Stimulated activated naive CD8-positive, alpha-beta T cell treated with anti-CD3 and anti-CD28 coated beads, Interleukin-15, Interleukin-2, amounts not matched to agents 100 ng/mL and 50 ng/mL, for 24 hours (primary cell): ENCODE data around the gene CWF19L2.
"Not testable (repeated sequence)": the region's sequence is repeated elsewhere in the genome, so short reads cannot be mapped to it uniquely, and the experiment has no call there.

Experiments
- H3K27ac Mint-ChIP-seq: one replicate; pipeline ENCODE4 v1.8.0; 2021; ENCODE audit warnings: mild to moderate bottlenecking, mixed read lengths
- H3K27me3 Mint-ChIP-seq: one replicate; pipeline ENCODE4 v1.8.0; 2021; ENCODE audit warnings: mixed read lengths
- H3K36me3 Mint-ChIP-seq: one replicate; pipeline ENCODE4 v1.8.0; 2021; ENCODE audit warnings: low read depth, mixed read lengths
- H3K4me1 Mint-ChIP-seq: one replicate; pipeline ENCODE4 v1.8.0; 2021; ENCODE audit warnings: low read depth, mixed read lengths
- H3K4me3 Mint-ChIP-seq: one replicate; pipeline ENCODE4 v1.8.0; 2021; ENCODE audit warnings: mild to moderate bottlenecking, mixed read lengths
- H3K9me3 Mint-ChIP-seq: one replicate; pipeline ENCODE4 v1.8.0; 2021; ENCODE audit warnings: mixed read lengths

CWF19L2 gene

DNA sequence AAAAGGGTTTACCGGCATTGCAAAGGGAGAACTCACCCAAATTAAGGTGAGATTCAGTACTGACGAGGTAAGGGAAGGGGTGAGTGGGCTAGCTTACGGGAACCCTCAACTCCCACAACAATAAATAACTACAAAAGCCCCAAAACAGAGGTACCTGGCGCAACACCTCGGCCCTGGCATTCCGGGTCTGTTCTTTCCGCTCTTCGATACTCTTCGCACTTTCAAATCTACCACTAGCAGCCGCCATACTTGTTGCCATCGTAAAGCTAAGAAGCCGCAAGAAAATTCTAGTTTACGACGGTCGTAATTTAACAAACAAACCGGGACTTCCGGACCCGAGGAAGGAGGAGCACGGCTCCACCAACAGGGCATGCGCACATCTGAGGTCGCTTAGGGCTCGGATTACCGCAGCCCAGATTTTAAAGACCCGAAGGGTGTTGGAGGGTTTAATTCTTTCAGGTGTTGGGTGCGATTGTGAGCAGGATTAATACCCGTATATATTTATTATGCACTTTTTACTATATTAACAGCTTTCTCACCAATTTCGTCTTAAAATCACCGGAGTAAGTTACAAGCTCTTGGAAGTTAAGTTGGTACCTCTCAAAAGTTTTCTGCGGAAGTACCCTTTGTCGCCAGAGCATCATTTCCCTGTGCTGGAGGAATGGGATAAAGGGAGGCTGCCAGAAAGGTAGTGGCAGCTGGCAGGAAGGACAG, at the start of gene CWF19L2:
Gene CWF19L2, minus strand, starts transcription at position 268 of the 714 bp plus-strand sequence. Its CDS starts 9 bp downstream, at position 259.
- Mint-ChIP-seq H3K4me1 (peaks cover 29% of the 10 kb centered on the region), H3K36me3 (peaks cover 14% of the 10 kb centered on the region), H3K9me3 (no peaks in the 10 kb centered on the region), H3K4me3 (peak within 1 kb of the TSS; percentile 86), H3K27ac (peak within 1 kb of the TSS; percentile 76), H3K27me3 (no peaks in the 10 kb centered on the region)

DNA sequence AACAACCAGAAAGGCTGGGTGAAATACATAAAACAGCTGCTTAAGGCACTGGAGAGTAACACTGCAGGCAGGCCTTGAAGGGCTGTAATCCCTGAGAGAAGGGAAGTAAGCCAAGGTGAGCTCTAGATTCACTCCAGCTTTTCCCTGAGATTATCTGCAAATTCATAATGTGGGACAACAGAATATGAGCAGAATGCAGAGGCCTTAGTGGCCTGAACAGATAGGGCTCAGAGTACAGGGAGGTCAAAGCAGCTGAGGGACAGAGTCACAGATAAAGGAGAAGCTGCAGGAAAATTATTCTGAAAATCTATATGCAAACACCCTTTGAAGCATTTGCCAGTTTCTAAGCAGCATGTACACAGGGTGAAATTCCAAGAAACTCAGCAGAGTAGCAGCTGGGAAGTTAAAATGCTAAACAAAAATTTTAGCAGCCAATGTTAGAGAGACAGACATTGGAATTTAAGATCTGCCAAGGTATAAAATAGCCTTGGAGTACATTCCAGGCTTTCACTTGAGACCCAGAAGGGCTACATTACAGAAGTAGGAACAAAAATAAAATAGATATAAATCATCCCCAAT, 48.1 kb upstream of the CWF19L2 start:
- no peaks in the 10 kb centered on the region for H3K4me1 Mint-ChIP-seq
- peaks cover 11% of the 10 kb centered on the region for H3K9me3 Mint-ChIP-seq
- H3K36me3 Mint-ChIP-seq: peaks cover 62% of the 10 kb centered on the region
- H3K27me3 Mint-ChIP-seq: no peaks in the 10 kb centered on the region
- H3K27ac Mint-ChIP-seq: no peak overlapping the region
- no peak overlapping the region for H3K4me3 Mint-ChIP-seq

DNA sequence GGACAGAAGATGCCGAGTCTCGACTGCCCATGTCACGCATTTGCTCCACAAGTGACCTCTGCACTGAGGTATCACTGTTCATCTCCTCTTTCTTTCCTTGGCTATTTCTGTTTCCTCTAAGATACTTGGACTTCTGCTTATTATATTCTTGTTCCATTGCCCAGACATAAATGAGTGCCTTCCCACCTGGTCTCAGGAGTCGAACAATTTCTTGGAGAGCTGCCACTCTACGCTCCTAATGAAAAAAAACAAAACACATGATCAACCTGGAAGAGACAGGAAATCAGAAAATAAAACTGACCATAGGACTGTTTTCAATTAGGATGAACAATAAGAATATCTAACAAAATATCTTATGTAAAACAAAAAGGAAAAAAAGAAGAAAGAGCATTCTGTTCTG, 47.4 kb upstream of the CWF19L2 start:
- Mint-ChIP-seq H3K27ac (no peak overlapping the region), H3K27me3 (no peaks in the 10 kb centered on the region), H3K9me3 (peaks cover 11% of the 10 kb centered on the region), H3K4me1 (no peaks in the 10 kb centered on the region), H3K4me3 (no peak overlapping the region), H3K36me3 (peaks cover 58% of the 10 kb centered on the region)

DNA sequence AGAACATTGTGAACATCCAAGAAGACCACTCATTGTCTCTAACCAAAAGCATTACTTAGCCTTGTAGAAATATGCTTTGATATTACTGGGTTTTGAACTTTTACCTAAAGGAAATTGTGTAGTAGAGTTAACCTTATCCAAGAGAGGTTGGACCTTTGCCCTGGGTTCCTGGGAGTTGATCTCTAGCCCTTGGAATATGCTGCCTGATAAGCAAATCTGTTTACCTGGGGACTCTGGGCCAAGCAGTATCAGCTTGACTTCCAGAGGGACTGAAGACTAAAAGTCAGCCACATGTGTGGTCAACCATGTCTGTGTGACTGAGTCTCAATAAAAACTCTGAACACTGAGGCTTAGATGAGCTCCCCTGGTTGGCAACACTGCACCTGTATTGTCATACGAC, 44.1 kb upstream of the CWF19L2 start:
- no peak overlapping the region for H3K27ac Mint-ChIP-seq
- peaks cover 15% of the 10 kb centered on the region for H3K9me3 Mint-ChIP-seq
- H3K4me3 Mint-ChIP-seq: no peak overlapping the region
- no peaks in the 10 kb centered on the region for H3K4me1 Mint-ChIP-seq
- no peaks in the 10 kb centered on the region for H3K27me3 Mint-ChIP-seq
- peaks cover 52% of the 10 kb centered on the region for H3K36me3 Mint-ChIP-seq

DNA sequence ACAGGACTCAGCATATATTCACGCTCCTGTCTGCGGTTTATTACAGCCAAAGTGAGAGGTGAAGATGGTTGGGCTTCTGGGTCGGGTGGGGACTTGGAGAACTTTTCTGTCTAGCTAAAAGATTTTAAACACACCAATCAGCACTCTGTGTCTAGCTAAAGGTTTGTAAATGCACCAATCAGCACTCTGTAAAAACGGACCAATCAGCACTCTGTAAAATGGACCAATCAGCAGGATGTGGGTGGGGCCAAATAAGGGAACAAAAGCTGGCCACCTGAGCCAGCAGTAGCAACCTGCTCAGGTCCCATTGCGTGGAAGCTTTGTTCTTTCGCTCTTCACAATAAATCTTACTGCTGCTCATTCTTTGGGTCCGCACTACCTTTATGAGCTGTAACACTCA, 39.7 kb upstream of the CWF19L2 start:
- H3K36me3 Mint-ChIP-seq: peaks cover 19% of the 10 kb centered on the region
- H3K4me1 Mint-ChIP-seq, H3K4me3 Mint-ChIP-seq, H3K27me3 Mint-ChIP-seq, H3K27ac Mint-ChIP-seq, H3K9me3 Mint-ChIP-seq: not testable (repeated sequence)

DNA sequence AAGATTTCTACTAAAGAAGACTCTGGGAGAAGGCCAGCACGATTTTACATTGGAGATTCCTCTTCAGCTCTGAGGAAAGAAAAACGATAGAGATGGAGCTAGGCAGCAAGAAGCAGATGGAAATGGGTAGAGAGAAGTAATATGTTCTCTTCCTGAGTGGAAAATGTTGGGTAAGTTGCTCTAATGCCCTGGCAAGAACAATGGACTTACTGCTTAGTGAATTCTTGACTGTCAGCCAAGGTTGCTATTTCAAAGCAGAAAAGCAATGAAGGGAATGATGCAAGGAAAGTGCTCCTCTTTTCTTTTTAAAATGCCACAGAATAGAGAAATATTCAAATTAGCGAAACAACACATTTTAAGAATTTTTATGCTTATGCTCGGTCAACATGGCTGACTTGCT, 38.4 kb upstream of the CWF19L2 start:
- Mint-ChIP-seq H3K36me3 (peaks cover 8% of the 10 kb centered on the region), H3K4me3 (no peak overlapping the region), H3K9me3 (peaks cover 4% of the 10 kb centered on the region), H3K4me1 (no peaks in the 10 kb centered on the region), H3K27me3 (peaks cover 4% of the 10 kb centered on the region), H3K27ac (no peak overlapping the region)

DNA sequence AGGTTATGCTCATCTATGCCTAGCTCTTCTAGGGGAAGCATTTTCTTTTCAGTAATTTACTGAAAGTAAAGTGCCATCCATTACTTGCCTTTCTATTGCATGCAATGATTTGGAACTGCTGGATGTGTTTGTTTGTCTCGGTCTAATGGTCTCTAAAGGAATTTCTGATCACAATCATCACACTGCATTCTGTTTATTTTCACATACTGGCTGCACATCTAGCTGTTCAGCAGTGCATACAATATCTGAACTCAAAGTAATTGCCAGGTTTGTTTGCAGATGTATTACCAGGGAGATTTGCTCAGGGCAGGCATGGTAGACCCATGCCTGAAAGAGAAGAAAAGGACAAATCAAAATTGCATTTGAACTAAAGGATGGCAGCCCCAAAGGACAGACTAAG, 36.4 kb upstream of the CWF19L2 start:
- Mint-ChIP-seq H3K36me3 (peaks cover 3% of the 10 kb centered on the region), H3K27ac (no peak overlapping the region)

DNA sequence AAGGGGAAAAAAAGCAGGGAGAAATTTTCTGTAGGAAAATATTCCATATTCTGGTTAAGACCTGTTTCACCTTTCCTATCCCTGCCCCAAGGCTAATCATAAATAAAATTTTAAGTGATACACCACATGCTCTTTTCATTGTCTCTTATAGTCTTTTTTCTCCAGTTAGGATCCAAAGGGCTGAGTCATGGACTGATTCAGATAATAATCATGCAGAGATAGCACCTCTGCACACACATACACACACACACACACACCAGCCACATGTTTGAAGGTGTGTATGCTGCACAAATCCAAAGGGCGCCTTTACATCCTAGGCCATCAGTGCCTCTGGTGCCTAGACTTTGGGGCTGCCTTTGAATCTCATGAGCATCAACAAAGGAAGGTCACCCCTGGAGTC, 35.5 kb upstream of the CWF19L2 start:
- Mint-ChIP-seq H3K27ac (no peak overlapping the region), H3K4me1 (no peaks in the 10 kb centered on the region), H3K4me3 (no peak overlapping the region), H3K9me3 (peaks cover 4% of the 10 kb centered on the region), H3K36me3 (peaks cover 3% of the 10 kb centered on the region), H3K27me3 (peaks cover 8% of the 10 kb centered on the region)

More for the DNA sequence above, 36.4 kb upstream of the CWF19L2 start:
- H3K27me3 Mint-ChIP-seq: peaks cover 8% of the 10 kb centered on the region
- no peaks in the 10 kb centered on the region for H3K4me1 Mint-ChIP-seq
- H3K4me3 Mint-ChIP-seq: no peak overlapping the region
- H3K9me3 Mint-ChIP-seq: peaks cover 4% of the 10 kb centered on the region

DNA sequence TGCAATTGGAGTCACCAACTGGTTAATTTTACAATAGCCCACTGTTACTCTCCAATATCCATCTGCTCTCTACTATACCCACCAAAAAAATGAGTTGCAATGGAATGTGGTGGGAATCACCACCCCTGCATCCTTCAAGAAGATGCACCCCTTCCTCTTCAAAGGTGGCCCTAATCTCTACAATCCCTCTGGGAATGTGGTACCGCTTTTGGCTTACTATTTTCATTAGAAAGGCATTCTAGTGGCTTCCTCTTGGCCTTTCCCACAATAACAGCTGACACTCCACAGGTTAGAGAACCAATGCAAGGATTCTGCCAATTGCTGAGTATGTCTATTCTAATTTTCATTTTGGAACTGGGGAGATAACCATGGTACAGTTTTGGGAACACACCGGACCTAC, 33.2 kb upstream of the CWF19L2 start:
- H3K27me3 Mint-ChIP-seq: peaks cover 8% of the 10 kb centered on the region
- H3K36me3 Mint-ChIP-seq: no peaks in the 10 kb centered on the region
- H3K4me3 Mint-ChIP-seq: no peak overlapping the region
- no peaks in the 10 kb centered on the region for H3K4me1 Mint-ChIP-seq
- no peak overlapping the region for H3K27ac Mint-ChIP-seq
- H3K9me3 Mint-ChIP-seq: no peaks in the 10 kb centered on the region

DNA sequence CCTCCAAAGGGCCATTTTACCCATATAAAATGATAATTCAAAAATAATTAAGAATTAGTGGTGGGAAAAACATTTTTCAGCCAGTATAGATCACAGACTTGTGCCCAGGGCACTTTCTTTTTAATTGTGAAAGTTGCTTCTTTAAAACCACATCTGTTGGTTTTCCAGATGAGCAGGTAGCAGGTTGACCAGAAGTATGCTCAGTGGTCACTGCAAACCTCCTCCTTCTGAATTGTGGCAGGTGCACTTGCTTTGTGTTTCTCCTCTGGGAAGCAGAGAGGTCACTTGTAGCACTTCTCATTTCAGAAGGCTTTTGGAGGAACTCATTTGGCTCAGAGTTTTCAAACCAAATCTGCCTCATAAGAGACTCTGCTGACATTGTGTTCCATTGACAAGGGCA, 24.6 kb upstream of the CWF19L2 start:
- Mint-ChIP-seq H3K4me3 (no peak overlapping the region), H3K4me1 (no peaks in the 10 kb centered on the region), H3K9me3 (no peaks in the 10 kb centered on the region), H3K27ac (no peak overlapping the region), H3K36me3 (no peaks in the 10 kb centered on the region), H3K27me3 (peaks cover 33% of the 10 kb centered on the region)

DNA sequence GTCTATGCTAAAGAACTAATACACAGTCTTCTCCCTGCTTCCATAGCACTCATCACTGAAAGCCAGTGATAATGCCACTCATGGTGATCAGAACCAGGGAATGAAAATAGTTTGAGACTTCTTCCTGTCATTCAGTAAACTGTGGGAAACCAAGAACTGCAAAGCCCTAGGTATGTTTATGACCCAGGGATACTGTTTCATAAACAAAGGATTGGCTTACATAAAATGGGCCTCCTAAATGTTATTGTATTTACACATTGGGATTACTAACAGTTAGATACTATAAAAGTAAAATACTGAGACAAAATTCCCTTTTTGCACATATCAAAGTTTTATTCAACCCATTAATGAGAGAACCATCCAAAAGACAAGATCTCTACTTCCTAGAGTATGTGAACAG, 21.3 kb upstream of the CWF19L2 start:
- H3K36me3 Mint-ChIP-seq: no peaks in the 10 kb centered on the region
- no peak overlapping the region for H3K27ac Mint-ChIP-seq
- no peak overlapping the region for H3K4me3 Mint-ChIP-seq
- H3K9me3 Mint-ChIP-seq: no peaks in the 10 kb centered on the region
- no peaks in the 10 kb centered on the region for H3K4me1 Mint-ChIP-seq
- H3K27me3 Mint-ChIP-seq: peaks cover 50% of the 10 kb centered on the region

DNA sequence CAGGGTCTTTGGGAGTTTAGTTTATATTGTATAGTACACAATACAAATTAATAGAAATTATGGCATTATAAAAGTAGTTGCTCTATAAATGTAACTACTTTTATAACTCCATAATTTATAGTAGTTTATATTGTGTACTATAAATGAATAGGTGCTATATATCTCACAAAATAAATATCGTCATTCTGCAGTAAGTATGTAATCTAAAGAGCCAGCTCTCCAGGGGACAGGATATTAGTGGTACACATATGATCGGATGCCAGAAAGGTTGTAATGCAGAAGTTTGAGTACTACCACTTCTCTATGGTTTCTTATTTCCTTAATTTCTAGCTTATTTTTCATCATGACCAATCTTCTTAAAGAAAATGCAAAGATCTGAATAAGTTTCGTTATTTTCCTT, 20.2 kb upstream of the CWF19L2 start:
- H3K4me3 Mint-ChIP-seq: no peak overlapping the region
- no peaks in the 10 kb centered on the region for H3K36me3 Mint-ChIP-seq
- no peaks in the 10 kb centered on the region for H3K4me1 Mint-ChIP-seq
- H3K27ac Mint-ChIP-seq: no peak overlapping the region
- peaks cover 52% of the 10 kb centered on the region for H3K27me3 Mint-ChIP-seq
- H3K9me3 Mint-ChIP-seq: no peaks in the 10 kb centered on the region

DNA sequence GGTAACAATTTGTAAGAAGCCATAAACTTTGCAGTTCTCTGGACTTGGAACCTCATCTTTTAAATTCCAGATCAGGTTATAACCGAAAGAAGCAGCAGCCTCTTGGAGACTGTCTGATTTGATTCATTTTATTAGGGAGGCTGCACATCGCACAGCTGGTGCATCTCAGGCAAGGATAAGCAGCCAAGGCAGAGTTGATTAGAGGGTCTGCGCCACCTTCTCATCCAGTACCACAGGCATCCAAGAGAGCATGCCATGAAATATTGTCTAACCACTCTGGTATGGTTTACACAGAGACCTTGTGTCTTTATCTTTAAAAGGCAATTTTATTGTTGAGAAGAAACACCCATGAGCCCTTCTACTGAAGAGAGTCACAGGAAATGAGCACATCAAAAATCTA, 16.2 kb upstream of the CWF19L2 start:
- Mint-ChIP-seq H3K36me3 (no peaks in the 10 kb centered on the region), H3K4me3 (no peak overlapping the region), H3K4me1 (no peaks in the 10 kb centered on the region), H3K27me3 (peaks cover 61% of the 10 kb centered on the region), H3K9me3 (no peaks in the 10 kb centered on the region), H3K27ac (no peak overlapping the region)

DNA sequence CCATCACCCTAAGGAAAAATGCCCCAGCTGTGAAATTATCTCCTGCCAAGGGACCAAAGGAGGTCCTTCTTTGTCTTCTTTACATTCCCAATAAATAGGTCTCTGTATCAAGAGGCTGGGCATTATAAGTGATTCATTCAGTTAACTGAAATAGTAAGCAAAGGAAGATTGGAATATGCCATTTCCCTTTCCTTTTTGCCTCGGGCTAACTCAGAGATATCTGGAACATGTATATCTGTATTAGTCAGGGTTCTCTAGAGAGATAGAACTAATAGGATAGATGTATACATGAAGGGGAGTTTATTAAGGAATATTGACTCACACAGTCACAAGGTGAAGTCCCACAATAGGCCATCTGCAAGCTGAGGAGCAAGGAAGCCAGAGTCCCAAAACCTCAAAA, 15.3 kb upstream of the CWF19L2 start:
- Mint-ChIP-seq H3K27me3 (peaks cover 61% of the 10 kb centered on the region), H3K9me3 (no peaks in the 10 kb centered on the region), H3K4me3 (no peak overlapping the region), H3K36me3 (no peaks in the 10 kb centered on the region), H3K4me1 (no peaks in the 10 kb centered on the region), H3K27ac (no peak overlapping the region)

DNA sequence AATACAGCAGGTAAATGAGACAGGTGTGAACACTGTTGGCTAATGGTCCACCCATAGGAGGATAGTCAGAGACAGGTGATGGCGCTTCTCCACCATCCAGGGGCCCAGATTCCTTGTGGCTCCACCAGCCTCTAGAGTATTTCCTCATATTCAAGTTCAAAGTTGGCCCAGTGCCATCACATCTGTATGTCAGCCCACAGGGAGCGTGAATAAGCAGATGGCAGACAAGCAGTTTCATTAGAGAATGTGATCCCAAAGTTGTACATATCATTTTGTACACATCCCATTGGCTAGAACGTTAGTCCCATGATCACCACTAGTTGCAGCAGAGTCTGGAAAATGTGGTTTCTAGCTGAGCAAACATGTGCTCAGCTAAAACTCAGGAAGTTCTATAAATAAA, 11.0 kb upstream of the CWF19L2 start:
- H3K36me3 Mint-ChIP-seq: peaks cover under 1% of the 10 kb centered on the region
- no peak overlapping the region for H3K27ac Mint-ChIP-seq
- no peaks in the 10 kb centered on the region for H3K4me1 Mint-ChIP-seq
- H3K4me3 Mint-ChIP-seq: no peak overlapping the region
- no peaks in the 10 kb centered on the region for H3K9me3 Mint-ChIP-seq
- H3K27me3 Mint-ChIP-seq: peaks cover 54% of the 10 kb centered on the region

DNA sequence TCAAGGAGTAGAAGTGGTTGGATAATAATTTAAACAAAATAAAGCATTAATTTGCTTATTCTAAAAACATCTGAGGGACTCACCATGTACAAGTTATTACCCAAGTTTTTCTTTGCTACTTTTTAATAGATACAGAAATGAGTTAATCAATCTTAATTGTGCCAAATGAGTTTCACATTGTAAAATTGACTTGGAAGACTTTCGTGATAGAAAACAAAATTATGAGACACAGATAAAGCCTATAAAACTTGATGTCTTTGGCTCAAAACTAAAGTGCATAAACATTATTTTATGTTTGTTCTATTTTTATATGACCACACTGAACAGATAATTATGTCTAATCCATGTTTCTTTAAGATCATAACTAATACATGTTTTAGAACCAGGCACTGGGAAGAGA, 10.1 kb upstream of the CWF19L2 start:
- H3K36me3 Mint-ChIP-seq: peaks cover 3% of the 10 kb centered on the region
- no peaks in the 10 kb centered on the region for H3K4me1 Mint-ChIP-seq
- H3K27ac Mint-ChIP-seq: no peak overlapping the region
- H3K4me3 Mint-ChIP-seq: no peak overlapping the region
- H3K27me3 Mint-ChIP-seq: peaks cover 54% of the 10 kb centered on the region
- no peaks in the 10 kb centered on the region for H3K9me3 Mint-ChIP-seq
